Measurements from ENCODE around the gene CFAP74. TPM values are rescaled to one million over a fixed set of nuclear protein-coding genes. Genes with fewer than 3 reads are reported as not detected.

The CFAP74 gene
- not detected in 2 replicates for total RNA-seq

GRCh38 chr1:2003541-2004131, at the start of gene CFAP74:
TSS of gene CFAP74 (minus strand) at chr1:2003786. CDS start at chr1:1990956, 12,830 bp downstream.

GRCh38 chr1:2049718-2050431, 46.3 kb upstream of the CFAP74 start, which contains the start of gene PRKCZ:
TSS of gene PRKCZ (plus strand) at chr1:2050411. CDS start at chr1:2050631, 220 bp downstream.

DNA sequence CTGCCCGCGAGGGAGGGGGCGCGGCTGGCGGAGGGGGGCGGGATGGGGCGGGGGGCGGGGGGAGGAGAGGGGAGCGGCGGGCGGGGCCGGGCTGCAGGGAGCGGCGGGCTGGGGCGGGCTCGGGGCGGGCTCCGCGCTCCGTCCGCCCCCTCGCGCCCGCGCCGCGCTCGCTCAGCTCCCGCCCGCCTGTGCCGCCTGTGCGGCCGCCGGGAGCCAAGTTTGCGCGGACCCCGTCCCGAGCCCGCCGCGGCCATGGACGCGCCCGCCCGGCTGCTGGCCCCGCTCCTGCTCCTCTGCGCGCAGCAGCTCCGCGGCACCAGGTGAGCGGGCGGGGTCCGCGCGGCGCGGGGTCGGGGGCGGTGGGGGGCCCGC, 15.6 kb upstream of the CFAP74 start, which contains the start of gene GABRD:
TSS of gene GABRD (plus strand) at position 174 of the 372 bp plus-strand sequence. CDS start at position 253, 79 bp downstream.

DNA sequence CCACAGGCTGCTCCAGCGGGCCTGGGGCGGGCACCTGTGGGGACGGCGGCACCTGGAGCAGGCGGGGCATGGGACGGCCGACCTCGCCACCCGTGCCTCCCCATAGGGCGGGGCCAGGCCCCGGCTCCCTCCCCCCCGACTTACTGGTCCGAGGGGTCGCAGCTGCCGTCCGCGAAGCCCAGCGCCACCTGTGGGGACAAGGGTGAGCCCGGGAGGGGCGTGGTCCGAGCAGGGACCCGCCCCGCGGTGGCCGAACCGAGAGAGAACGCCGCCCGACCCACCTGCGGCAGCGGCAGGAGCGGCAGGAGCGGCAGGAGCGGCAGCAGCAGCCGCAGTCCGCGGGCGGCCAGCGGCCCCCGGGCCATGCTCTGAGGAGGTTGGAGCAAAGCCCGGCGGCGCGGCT, 84.7 kb downstream of the CFAP74 start, which contains the start of gene TMEM52:
TSS of gene TMEM52 (minus strand) at position 379 of the 403 bp plus-strand sequence. CDS start at position 365, 14 bp downstream.

DNA sequence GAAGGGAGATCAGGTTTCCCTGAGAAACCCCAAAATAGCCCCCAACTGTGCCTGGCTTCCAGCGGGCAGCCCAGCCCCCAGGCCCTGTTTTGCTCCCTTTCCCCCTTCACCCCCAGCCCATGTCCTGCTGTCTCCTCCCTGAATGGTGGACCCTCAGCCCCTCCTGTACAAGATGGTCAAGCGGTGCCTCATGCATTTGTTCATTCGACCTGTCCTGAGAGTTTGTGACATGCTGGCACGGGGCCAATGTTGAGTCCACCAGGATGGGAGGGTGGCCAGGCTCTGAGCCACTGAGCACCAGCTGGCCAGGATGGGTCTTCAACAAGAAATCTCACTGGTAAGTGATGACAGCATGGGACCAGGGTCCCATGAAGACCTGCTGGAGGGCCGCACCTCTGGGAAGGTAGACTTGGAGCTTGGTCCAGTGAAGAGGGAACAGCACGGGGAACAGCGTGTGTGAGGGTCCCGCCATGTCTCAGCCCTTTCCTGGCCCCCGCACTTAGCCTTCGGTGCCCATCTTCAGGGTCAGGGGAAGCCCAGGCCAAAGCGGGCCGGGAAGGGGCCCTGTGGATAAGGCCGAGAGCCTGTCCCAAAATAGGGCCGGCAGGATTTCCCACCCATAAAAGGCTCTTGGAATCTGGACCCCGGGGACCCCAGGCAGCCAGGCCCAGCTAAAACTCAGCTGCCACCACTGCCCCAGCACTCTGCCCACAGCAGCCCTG, 88.5 kb downstream of the CFAP74 start, which contains the start of gene CALML6:
TSS of gene CALML6 (plus strand) at position 290 of the 722 bp plus-strand sequence. CDS start at position 311, 21 bp downstream.

DNA sequence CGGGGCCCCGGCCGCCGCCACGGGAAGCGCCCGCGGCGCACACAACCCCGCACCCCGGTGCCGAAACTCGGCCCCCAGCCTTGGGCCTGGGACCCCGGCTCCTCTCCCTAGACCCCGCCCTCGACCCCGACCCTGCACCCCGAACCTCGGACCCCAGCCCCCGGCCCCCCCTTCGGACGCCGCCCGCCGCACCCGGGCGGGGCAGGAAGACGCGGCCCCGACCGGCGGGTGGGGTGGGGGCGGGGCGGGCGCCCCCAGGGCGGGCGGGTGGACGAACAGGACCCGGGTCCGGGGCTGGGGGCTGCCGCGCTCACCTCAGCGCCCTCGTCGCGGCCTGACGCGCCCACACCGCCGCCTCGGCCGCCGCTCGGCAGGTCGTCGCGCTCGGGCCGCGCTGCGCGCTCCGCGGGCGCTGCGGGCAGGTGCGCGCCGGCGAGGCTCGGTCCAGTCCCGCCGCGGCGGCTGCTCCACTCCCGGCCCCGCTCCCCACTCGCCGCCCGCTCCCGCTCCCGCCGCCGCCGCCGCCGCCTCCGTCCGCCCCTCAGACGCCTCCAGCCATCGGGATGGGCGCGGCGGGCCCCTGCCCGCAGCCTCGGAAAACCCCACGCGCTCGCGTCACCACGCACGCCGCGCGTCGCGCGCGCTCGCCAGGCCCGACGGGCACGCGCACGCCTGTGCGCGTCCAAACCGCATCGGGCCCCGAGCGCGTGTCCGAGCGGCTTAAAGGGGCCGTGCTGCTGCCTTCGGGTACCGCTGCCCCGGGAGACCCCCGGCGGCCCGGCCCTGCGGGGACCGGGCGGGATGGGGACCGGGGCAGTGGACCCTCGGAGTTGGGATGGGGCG, 112.9 kb downstream of the CFAP74 start, which contains the start of gene GNB1:
TSS of gene GNB1 (minus strand) at position 582 of the 843 bp plus-strand sequence. CDS start 65,634 bp downstream, outside the sequence.

Other genes with a start within 250 kb of the CFAP74 start
- gene NADK, start 225.3 kb downstream of the CFAP74 start, total RNA-seq: 27.3 and 40.7 TPM in 2 replicates
- gene GNB1, start 112.7 kb downstream of the CFAP74 start, total RNA-seq: 104 and 185 TPM in 2 replicates
- gene CALML6, start 88.5 kb downstream of the CFAP74 start, total RNA-seq: 0.59 and 0.88 TPM in 2 replicates
- gene TMEM52, start 84.5 kb downstream of the CFAP74 start, total RNA-seq: 0.32 TPM in 1 of 2 replicates, not detected in the other
- gene GABRD, start 15.6 kb upstream of the CFAP74 start, total RNA-seq: not detected in 2 replicates
- 0.55 and 2.7 TPM in 2 replicates for gene PRKCZ, start 46.6 kb upstream of the CFAP74 start, total RNA-seq
- gene FAAP20, start 191.0 kb upstream of the CFAP74 start, total RNA-seq: 23.8 and 32.2 TPM in 2 replicates
- 35.6 and 43.0 TPM in 2 replicates for gene SKI, start 224.5 kb upstream of the CFAP74 start, total RNA-seq

All from smooth muscle cell of the umbilical artery (primary cell).